B cell (primary cell): ENCODE data around the gene CEACAM5.

Source experiments
- CTCF ChIP-seq: fragments of 200-600 bp; IDR thresholded peaks from one replicate; pipeline ENCODE4 v1.8.0; 2022; ENCODE audit warnings: antibody characterized with exemption, mild to moderate bottlenecking
- EZH2 ChIP-seq: IDR thresholded peaks from 2 replicates; pipeline ENCODE4 v1.6.1; 2012; ENCODE audit warnings: borderline replicate concordance, low read depth, mild to moderate bottlenecking, moderate library complexity, low read length; ENCODE audit not compliant: insufficient read depth, poor library complexity, severe bottlenecking

GRCh38 chr19:41746593-41747227 is 38.3 kb downstream of the CEACAM5 start:
- peak; percentile 46 for TF ChIP-seq CTCF
- no peak for TF ChIP-seq EZH2
